Activated T-cell treated with anti-CD3 and anti-CD28 coated beads, Interleukin-2, amount 50 U/mL, for 24 hours (primary cell): ENCODE measurements around the gene PNPLA7.
A peak's percentile ranks its signal among the peaks of the same experiment; 100 is the strongest.

Experiments used
- DNase-seq: peaks from one replicate; pipeline ENCODE4 v3.0.0-alpha.2; 2020
- H3K27ac Mint-ChIP-seq: 2 replicates; pipeline ENCODE4 v1.8.0; 2020; ENCODE audit warnings: mild to moderate bottlenecking, mixed read lengths
- H3K27me3 Mint-ChIP-seq: 2 replicates; pipeline ENCODE4 v1.8.0; 2020; ENCODE audit warnings: mixed read lengths
- H3K36me3 Mint-ChIP-seq: 2 replicates; pipeline ENCODE4 v1.8.0; 2020; ENCODE audit warnings: low read depth, mixed read lengths
- H3K4me1 Mint-ChIP-seq: 2 replicates; pipeline ENCODE4 v1.8.0; 2020; ENCODE audit warnings: low read depth, mixed read lengths
- H3K4me3 Mint-ChIP-seq: 2 replicates; pipeline ENCODE4 v1.8.0; 2020; ENCODE audit warnings: mild to moderate bottlenecking, moderate library complexity, mixed read lengths
- H3K9me3 Mint-ChIP-seq: 2 replicates; pipeline ENCODE4 v1.8.0; 2020; ENCODE audit warnings: mixed read lengths

PNPLA7 gene

DNA sequence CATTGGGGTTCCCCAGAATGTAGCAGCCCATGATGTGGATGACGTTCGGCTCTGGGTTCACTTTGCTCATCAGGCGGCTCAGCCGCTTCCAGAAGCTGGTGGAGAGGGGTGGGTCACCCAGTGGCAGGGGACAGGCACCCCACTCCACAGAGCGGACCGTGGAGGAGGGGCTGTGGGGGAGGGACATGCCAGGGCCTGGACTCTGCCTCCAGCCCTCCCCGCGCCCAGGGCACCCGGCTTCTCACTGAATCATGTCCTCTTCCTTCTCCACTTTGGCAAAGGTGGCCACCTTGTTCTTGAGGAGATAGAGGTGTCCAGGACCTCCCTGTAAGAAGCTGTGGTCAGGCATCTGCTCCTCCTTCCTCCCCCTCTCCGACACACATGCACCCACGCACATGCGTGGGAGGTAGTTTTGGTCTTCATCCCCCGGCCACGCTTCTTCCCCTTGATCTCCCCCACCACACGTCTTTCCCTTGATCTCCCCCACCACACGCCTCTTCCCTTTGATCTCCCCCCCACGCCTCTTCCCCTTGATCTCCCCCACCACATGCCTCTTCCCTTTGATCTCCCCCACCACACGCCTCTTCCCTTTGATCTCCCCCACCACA, 100.2 kb downstream of the PNPLA7 start:
- no peak for DNase-seq
- Mint-ChIP-seq H3K27me3 (no peaks in the 10 kb centered on the region), H3K36me3 (peaks cover 42% of the 10 kb centered on the region), H3K4me1 (peaks cover 39% of the 10 kb centered on the region), H3K4me3 (no peak overlapping the region), H3K27ac (no peak overlapping the region), H3K9me3 (no peaks in the 10 kb centered on the region)

DNA sequence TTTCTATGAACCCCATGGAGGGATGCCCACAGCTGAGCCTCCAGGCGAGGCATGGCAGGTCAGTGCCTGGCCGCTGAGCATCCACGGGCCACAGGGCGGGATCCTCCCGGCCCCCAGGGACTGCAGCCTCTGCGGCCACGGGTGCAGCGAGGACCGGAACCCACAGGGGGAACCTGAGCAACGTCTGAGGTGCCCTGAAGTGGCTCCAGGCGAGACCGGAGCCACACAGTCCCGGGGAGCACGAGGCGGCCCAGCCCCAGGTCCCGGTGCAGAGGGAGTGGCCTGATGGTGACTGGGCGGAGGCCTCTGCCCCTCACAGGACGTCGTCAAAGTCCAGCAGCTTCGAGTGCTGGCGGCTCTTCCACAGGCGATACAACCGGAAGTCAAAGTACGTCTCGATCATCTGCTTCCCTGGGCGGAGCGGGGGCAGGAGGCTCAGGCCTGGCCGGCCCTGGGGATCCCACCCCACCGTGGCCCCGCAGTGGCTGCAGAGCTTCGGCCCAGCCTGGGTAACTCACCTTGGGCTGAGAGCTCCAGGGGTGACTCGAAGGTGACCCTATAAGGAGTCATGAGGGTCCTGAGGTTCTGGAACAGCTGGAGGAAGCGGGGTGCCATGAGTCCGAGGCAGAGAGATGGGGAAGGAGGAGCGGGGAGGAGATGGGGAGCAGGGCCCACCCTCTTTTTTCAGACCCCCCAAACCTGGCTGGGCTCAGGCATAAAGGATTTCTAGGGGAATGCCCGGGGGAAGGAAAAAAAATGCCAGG, 100.9 kb downstream of the PNPLA7 start:
- DNase-seq, result no peak
- Mint-ChIP-seq H3K4me1 (peaks cover 33% of the 10 kb centered on the region), H3K27ac (no peak overlapping the region), H3K27me3 (peaks cover 5% of the 10 kb centered on the region), H3K4me3 (no peak overlapping the region), H3K9me3 (no peaks in the 10 kb centered on the region), H3K36me3 (peaks cover 34% of the 10 kb centered on the region)

GRCh38 chr9:137448602-137448962, 101.6 kb downstream of the PNPLA7 start:
- H3K4me3 Mint-ChIP-seq, result no peak overlapping the region
- H3K36me3 Mint-ChIP-seq, result peaks cover 31% of the 10 kb centered on the region
- no peaks in the 10 kb centered on the region for H3K9me3 Mint-ChIP-seq
- no peak for DNase-seq
- peaks cover 8% of the 10 kb centered on the region for H3K27me3 Mint-ChIP-seq
- peaks cover 30% of the 10 kb centered on the region for H3K4me1 Mint-ChIP-seq
- no peak overlapping the region for H3K27ac Mint-ChIP-seq

- Mint-ChIP-seq H3K9me3 (no peaks in the 10 kb centered on the region), H3K4me3 (no peak overlapping the region), H3K4me1 (peaks cover 26% of the 10 kb centered on the region), H3K36me3 (peaks cover 27% of the 10 kb centered on the region), H3K27ac (no peak overlapping the region), H3K27me3 (peaks cover 11% of the 10 kb centered on the region)
- no peak for DNase-seq
These were observed 102.2 kb downstream of the PNPLA7 start for GRCh38 chr9:137447722-137448601.

- Mint-ChIP-seq H3K36me3 (peaks cover 18% of the 10 kb centered on the region), H3K27ac (no peak overlapping the region), H3K9me3 (no peaks in the 10 kb centered on the region), H3K4me3 (no peak overlapping the region), H3K4me1 (peaks cover 19% of the 10 kb centered on the region), H3K27me3 (peaks cover 18% of the 10 kb centered on the region)
- DNase-seq, result no peak
These were observed 103.2 kb downstream of the PNPLA7 start for GRCh38 chr9:137446851-137447471.

GRCh38 chr9:137445930-137446431, 104.2 kb downstream of the PNPLA7 start:
- peaks cover 18% of the 10 kb centered on the region for H3K36me3 Mint-ChIP-seq
- no peaks in the 10 kb centered on the region for H3K9me3 Mint-ChIP-seq
- H3K27me3 Mint-ChIP-seq, result peaks cover 20% of the 10 kb centered on the region
- H3K4me1 Mint-ChIP-seq, result peaks cover 21% of the 10 kb centered on the region
- DNase-seq, result no peak
- no peak overlapping the region for H3K27ac Mint-ChIP-seq
- H3K4me3 Mint-ChIP-seq, result no peak overlapping the region

DNA sequence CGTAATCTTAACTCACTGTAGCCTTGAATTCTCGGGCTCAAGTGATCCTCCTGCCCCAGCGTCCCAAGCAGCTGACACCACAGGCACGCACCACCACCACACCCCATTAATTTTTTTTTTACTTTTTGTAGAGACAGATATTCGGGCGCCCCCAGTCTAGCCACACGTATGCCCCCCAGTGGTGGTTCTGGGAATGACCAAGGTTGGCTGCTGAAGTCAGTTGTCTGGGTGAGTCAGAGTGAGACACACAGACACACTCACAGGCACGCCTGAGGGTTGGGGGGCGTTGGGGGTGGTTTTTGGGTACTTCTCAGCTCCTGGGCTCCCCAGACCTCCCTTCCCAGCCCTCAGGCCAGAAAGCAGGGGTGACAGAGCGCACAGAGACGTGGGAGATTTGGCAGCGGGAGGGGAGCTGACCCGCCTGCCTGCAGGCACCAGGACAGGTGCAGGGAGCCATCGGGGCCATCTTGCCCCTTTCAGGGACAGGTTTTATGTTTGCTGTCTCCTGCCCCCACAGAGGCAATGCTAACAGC, 104.9 kb downstream of the PNPLA7 start:
- Mint-ChIP-seq H3K27me3 (peaks cover 20% of the 10 kb centered on the region), H3K36me3 (peaks cover 18% of the 10 kb centered on the region), H3K9me3 (no peaks in the 10 kb centered on the region), H3K27ac (no peak overlapping the region), H3K4me1 (peaks cover 21% of the 10 kb centered on the region), H3K4me3 (no peak overlapping the region)
- DNase-seq, result peak; percentile 89

GRCh38 chr9:137444106-137444790, 106.0 kb downstream of the PNPLA7 start:
- no peaks in the 10 kb centered on the region for H3K9me3 Mint-ChIP-seq
- H3K27ac Mint-ChIP-seq, result no peak overlapping the region

GRCh38 chr9:137441935-137442321, 108.3 kb downstream of the PNPLA7 start:
- H3K36me3 Mint-ChIP-seq, result no peaks in the 10 kb centered on the region
- no peak overlapping the region for H3K27ac Mint-ChIP-seq
- peak overlapping the region; percentile 49 for H3K4me3 Mint-ChIP-seq
- peaks cover 16% of the 10 kb centered on the region for H3K4me1 Mint-ChIP-seq
- DNase-seq, result no peak
- H3K27me3 Mint-ChIP-seq, result peaks cover 20% of the 10 kb centered on the region
- no peaks in the 10 kb centered on the region for H3K9me3 Mint-ChIP-seq

More at GRCh38 chr9:137444106-137444790, 106.0 kb downstream of the PNPLA7 start:
- peaks cover 20% of the 10 kb centered on the region for H3K27me3 Mint-ChIP-seq
- DNase-seq, result no peak
- H3K4me1 Mint-ChIP-seq, result peaks cover 18% of the 10 kb centered on the region
- peaks cover 9% of the 10 kb centered on the region for H3K36me3 Mint-ChIP-seq
- no peak overlapping the region for H3K4me3 Mint-ChIP-seq

GRCh38 chr9:137441289-137441934, 108.8 kb downstream of the PNPLA7 start, which contains the start of gene ENTPD8:
ENTPD8 (minus strand) TSS chr9:137441357; CDS start chr9:137438285, 3,072 bp downstream.
- no peaks in the 10 kb centered on the region for H3K9me3 Mint-ChIP-seq
- H3K4me1 Mint-ChIP-seq, result peaks cover 16% of the 10 kb centered on the region
- no peak within 1 kb of the TSS for H3K27ac Mint-ChIP-seq
- H3K27me3 Mint-ChIP-seq, result peaks cover 20% of the 10 kb centered on the region
- no peaks in the 10 kb centered on the region for H3K36me3 Mint-ChIP-seq
- peak within 1 kb of the TSS; percentile 49 for H3K4me3 Mint-ChIP-seq
- DNase-seq, result no peak

DNA sequence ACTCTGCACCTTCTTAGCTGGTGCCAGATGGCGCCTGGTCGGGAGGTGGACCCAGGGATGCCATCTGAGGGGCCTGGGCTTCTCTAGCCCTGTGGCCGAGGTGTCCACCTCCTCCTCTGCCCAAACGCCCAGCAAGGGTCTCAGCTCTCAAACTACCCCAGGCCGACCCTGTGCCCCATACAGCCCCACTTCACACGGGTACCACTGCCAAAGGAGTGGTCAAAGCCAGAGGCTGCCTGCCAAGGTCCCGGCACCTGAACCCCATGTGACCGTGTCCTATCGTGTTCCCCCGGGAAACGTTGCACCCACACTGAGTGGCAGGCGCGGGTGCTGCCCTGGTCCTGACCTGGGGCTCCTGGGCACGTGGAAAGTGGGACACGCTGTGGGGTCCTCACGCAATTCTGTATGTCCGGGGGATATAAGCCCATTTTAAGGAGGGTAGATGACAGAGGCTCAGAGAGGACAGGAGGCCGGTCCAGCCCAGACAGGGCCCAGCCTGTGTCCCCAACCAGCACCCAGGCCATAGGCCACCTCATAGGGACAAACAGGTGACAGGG, 111.0 kb downstream of the PNPLA7 start:
- Mint-ChIP-seq H3K4me1 (peaks cover 2% of the 10 kb centered on the region), H3K27me3 (peaks cover 15% of the 10 kb centered on the region), H3K27ac (no peak overlapping the region), H3K4me3 (no peak overlapping the region), H3K9me3 (no peaks in the 10 kb centered on the region), H3K36me3 (no peaks in the 10 kb centered on the region)
- no peak for DNase-seq

- no peak for DNase-seq
- H3K27ac Mint-ChIP-seq, result no peak overlapping the region
- H3K4me1 Mint-ChIP-seq, result peaks cover 2% of the 10 kb centered on the region
- H3K9me3 Mint-ChIP-seq, result no peaks in the 10 kb centered on the region
- H3K27me3 Mint-ChIP-seq, result peaks cover 13% of the 10 kb centered on the region
- no peak overlapping the region for H3K4me3 Mint-ChIP-seq
- no peaks in the 10 kb centered on the region for H3K36me3 Mint-ChIP-seq
These were observed 111.5 kb downstream of the PNPLA7 start for GRCh38 chr9:137438591-137439157.
